Measurements from ENCODE around the gene ADAMTSL5. TPM values are rescaled to one million over a fixed set of nuclear protein-coding genes. Genes with fewer than 3 reads are reported as not detected.

Gene ADAMTSL5
- total RNA-seq, 1 donor from 2014 or later: 0.58 TPM

DNA sequence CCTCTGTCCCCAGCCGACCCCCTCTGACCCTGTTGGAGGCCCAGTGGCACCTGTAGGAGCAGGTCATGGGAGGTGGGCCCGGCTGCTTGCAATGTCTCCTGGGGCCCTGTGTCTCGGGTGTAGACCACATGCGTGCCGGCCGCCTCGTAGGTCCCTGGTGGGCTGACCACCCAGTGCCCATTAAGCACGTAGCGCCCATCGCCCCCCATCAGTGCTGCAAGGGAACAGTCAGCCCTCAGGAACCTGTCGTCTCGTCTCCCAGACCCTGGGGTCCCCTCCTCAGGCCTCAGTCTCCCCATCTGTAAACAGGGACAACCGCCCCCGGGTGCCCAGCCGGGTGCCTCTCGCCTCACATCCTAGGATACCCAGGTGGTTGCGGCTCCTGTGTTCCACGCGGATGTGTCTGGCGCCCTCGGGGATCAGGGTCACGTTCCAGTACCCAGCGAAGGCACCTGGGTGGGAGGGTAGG, 5.6 kb downstream of the ADAMTSL5 start:
- TF ChIP-seq, protein P1, sequence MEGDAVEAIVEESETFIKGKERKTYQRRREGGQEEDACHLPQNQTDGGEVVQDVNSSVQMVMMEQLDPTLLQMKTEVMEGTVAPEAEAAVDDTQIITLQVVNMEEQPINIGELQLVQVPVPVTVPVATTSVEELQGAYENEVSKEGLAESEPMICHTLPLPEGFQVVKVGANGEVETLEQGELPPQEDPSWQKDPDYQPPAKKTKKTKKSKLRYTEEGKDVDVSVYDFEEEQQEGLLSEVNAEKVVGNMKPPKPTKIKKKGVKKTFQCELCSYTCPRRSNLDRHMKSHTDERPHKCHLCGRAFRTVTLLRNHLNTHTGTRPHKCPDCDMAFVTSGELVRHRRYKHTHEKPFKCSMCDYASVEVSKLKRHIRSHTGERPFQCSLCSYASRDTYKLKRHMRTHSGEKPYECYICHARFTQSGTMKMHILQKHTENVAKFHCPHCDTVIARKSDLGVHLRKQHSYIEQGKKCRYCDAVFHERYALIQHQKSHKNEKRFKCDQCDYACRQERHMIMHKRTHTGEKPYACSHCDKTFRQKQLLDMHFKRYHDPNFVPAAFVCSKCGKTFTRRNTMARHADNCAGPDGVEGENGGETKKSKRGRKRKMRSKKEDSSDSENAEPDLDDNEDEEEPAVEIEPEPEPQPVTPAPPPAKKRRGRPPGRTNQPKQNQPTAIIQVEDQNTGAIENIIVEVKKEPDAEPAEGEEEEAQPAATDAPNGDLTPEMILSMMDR (IDR thresholded peaks at IDR 0.05; ENCODE audit: insufficient read depth, low read length, poor library complexity, severe bottlenecking): no peak
- no peak overlapping the region for H3K4me3 ChIP-seq (ENCODE audit: low read depth, low read length)
- no peak for DNase-seq (ENCODE audit: low read depth)
- no peaks in the 10 kb centered on the region for H3K36me3 ChIP-seq (ENCODE audit: control insufficient read depth, insufficient read depth, low read length)
- H3K27me3 ChIP-seq (ENCODE audit: control insufficient read depth, insufficient read depth, low read length): peaks cover 35% of the 10 kb centered on the region

- no peak overlapping the region for H3K4me3 ChIP-seq (ENCODE audit: low read depth, low read length)
- DNase-seq (ENCODE audit: low read depth): no peak
- TF ChIP-seq, protein P1 (IDR thresholded peaks at IDR 0.05; ENCODE audit: insufficient read depth, low read length, poor library complexity, severe bottlenecking): no peak
Observed at GRCh38 chr19:1505991-1506881, 6.6 kb downstream of the ADAMTSL5 start.

GRCh38 chr19:1505012-1505411, 7.8 kb downstream of the ADAMTSL5 start:
- DNase-seq (ENCODE audit: low read depth): no peak
- TF ChIP-seq, protein P1 (IDR thresholded peaks at IDR 0.05; ENCODE audit: insufficient read depth, low read length, poor library complexity, severe bottlenecking): no peak
- no peak overlapping the region for H3K4me3 ChIP-seq (ENCODE audit: low read depth, low read length)
- H3K27me3 ChIP-seq (ENCODE audit: control insufficient read depth, insufficient read depth, low read length): peaks cover 28% of the 10 kb centered on the region
- H3K36me3 ChIP-seq (ENCODE audit: control insufficient read depth, insufficient read depth, low read length): no peaks in the 10 kb centered on the region

More at GRCh38 chr19:1505991-1506881, 6.6 kb downstream of the ADAMTSL5 start:
- Histone ChIP-seq H3K27me3 (ENCODE audit: control insufficient read depth, insufficient read depth, low read length) (peaks cover 28% of the 10 kb centered on the region), H3K36me3 (ENCODE audit: control insufficient read depth, insufficient read depth, low read length) (no peaks in the 10 kb centered on the region)

GRCh38 chr19:1503925-1504773, 8.7 kb downstream of the ADAMTSL5 start:
- Histone ChIP-seq H3K4me3 (ENCODE audit: low read depth, low read length) (no peak overlapping the region), H3K36me3 (ENCODE audit: control insufficient read depth, insufficient read depth, low read length) (no peaks in the 10 kb centered on the region), H3K27me3 (ENCODE audit: control insufficient read depth, insufficient read depth, low read length) (peaks cover 28% of the 10 kb centered on the region)
- TF ChIP-seq, protein P1 (IDR thresholded peaks at IDR 0.05; ENCODE audit: insufficient read depth, low read length, poor library complexity, severe bottlenecking): no peak
- no peak for DNase-seq (ENCODE audit: low read depth)

GRCh38 chr19:1503089-1503924, 9.5 kb downstream of the ADAMTSL5 start:
- TF ChIP-seq, protein P1 (IDR thresholded peaks at IDR 0.05; ENCODE audit: insufficient read depth, low read length, poor library complexity, severe bottlenecking): peak; percentile 73
- Histone ChIP-seq H3K27me3 (ENCODE audit: control insufficient read depth, insufficient read depth, low read length) (peaks cover 28% of the 10 kb centered on the region), H3K4me3 (ENCODE audit: low read depth, low read length) (no peak overlapping the region), H3K36me3 (ENCODE audit: control insufficient read depth, insufficient read depth, low read length) (no peaks in the 10 kb centered on the region)
- no peak for DNase-seq (ENCODE audit: low read depth)

Measured in kidney epithelial cell (primary cell).